Coronary artery (tissue), 2 donors: ENCODE results near the gene LAMA3.

ENCODE experiments used
- DNase-seq: peaks from one replicate; pipeline ENCODE4 v3.0.0-alpha.2; 2017; ENCODE audit warnings: low spot score
- H3K27ac ChIP-seq, 2 donors: fragments of 200-600 bp; sonication (generic); one replicate each; pipeline ENCODE4 v1.5.1; 2016 to 2019
- H3K4me3 ChIP-seq: fragments of 200-600 bp; sonication (generic); 2 replicates; pipeline ENCODE4 v1.5.1; 2016; ENCODE audit warnings: mild to moderate bottlenecking, moderate library complexity
- CTCF ChIP-seq: fragments of 200-600 bp; sonication (generic); IDR thresholded peaks from one replicate; pipeline ENCODE4 v1.5.1; 2019; ENCODE audit warnings: antibody characterized with exemption

The LAMA3 gene

GRCh38 chr18:23998820-23999219 lies 309.6 kb downstream of the LAMA3 start:
- no peak overlapping the region for H3K4me3 ChIP-seq
- H3K27ac ChIP-seq = no peak overlapping the region
- DNase-seq = no peak
- TF ChIP-seq CTCF = no peak

GRCh38 chr18:24000613-24001490 lies 311.6 kb downstream of the LAMA3 start:
- TF ChIP-seq CTCF = no peak
- Histone ChIP-seq H3K4me3 (no peak overlapping the region), H3K27ac (no peak overlapping the region)
- DNase-seq = no peak

GRCh38 chr18:24002479-24002878 lies 313.2 kb downstream of the LAMA3 start:
- H3K27ac ChIP-seq = no peak overlapping the region
- TF ChIP-seq CTCF = no peak
- H3K4me3 ChIP-seq = no peak overlapping the region
- DNase-seq = no peak

GRCh38 chr18:24003288-24003687 lies 314.0 kb downstream of the LAMA3 start:
- Histone ChIP-seq H3K4me3 (no peak overlapping the region), H3K27ac (no peak overlapping the region)
- no peak for DNase-seq
- no peak for TF ChIP-seq CTCF

- Histone ChIP-seq H3K4me3 (no peak overlapping the region), H3K27ac (no peak overlapping the region)
- no peak for DNase-seq
- TF ChIP-seq CTCF = no peak
Measured at GRCh38 chr18:24003903-24004640, 314.8 kb downstream of the LAMA3 start.
